M059J (cell line): Measurements from ENCODE around the gene WNK2. TPM values are rescaled to one million over a fixed set of nuclear protein-coding genes. Genes with fewer than 3 reads are reported as not detected.
"Not testable (repeated sequence)": the region's sequence is repeated elsewhere in the genome, so short reads cannot be mapped to it uniquely, and the experiment has no call there.

Source experiments
- DNase-seq: peaks from one replicate; pipeline ENCODE4 v3.0.0-alpha.2; 2012; ENCODE audit warnings: low read depth
- total RNA-seq: library from RNA; depleted of rRNA; stranded (reverse); fragments of >200 nt; shearing (Covaris generic); gene quantifications from 2 replicates; pipeline ENCODE4 v1.2.3, GENCODE V29; 2014

The WNK2 gene
- total RNA-seq, 1 experiment from 2014 or later, result 0.02 TPM

GRCh38 chr9:93332317-93332716, 148.4 kb downstream of the WNK2 start:
- DNase-seq, result no peak

GRCh38 chr9:93336720-93337119, 152.8 kb downstream of the WNK2 start:
- DNase-seq, result no peak

- not testable (repeated sequence) for DNase-seq
Observed at GRCh38 chr9:93338196-93338595, 154.3 kb downstream of the WNK2 start.

- no peak for DNase-seq
Observed at GRCh38 chr9:93340091-93340490, 156.2 kb downstream of the WNK2 start.

GRCh38 chr9:93341820-93342219, 157.9 kb downstream of the WNK2 start:
- not testable (repeated sequence) for DNase-seq

- DNase-seq, result peak; percentile 22
Observed at GRCh38 chr9:93342428-93342827, 158.5 kb downstream of the WNK2 start.

GRCh38 chr9:93343663-93344062, 159.7 kb downstream of the WNK2 start:
- no peak for DNase-seq

GRCh38 chr9:93345643-93346230, 161.8 kb downstream of the WNK2 start:
- no peak for DNase-seq

GRCh38 chr9:93346231-93347112, 162.5 kb downstream of the WNK2 start:
- no peak for DNase-seq

GRCh38 chr9:93347371-93347975, 163.5 kb downstream of the WNK2 start:
- DNase-seq, result not testable (repeated sequence)

GRCh38 chr9:93353413-93354310, 169.7 kb downstream of the WNK2 start:
- DNase-seq, result not testable (repeated sequence)

- peak; percentile 78 for DNase-seq
Observed at GRCh38 chr9:93354451-93354850, 170.5 kb downstream of the WNK2 start.

GRCh38 chr9:93355827-93356226, 171.9 kb downstream of the WNK2 start:
- DNase-seq, result no peak

- DNase-seq, result no peak
Observed at GRCh38 chr9:93357649-93358048, 173.7 kb downstream of the WNK2 start.

GRCh38 chr9:93359907-93360306, 176.0 kb downstream of the WNK2 start:
- DNase-seq, result not testable (repeated sequence)

GRCh38 chr9:93361995-93362394, 178.1 kb downstream of the WNK2 start:
- DNase-seq, result no peak

GRCh38 chr9:93364734-93365426, 180.9 kb downstream of the WNK2 start:
- DNase-seq, result no peak

GRCh38 chr9:93365427-93366118, 181.6 kb downstream of the WNK2 start:
- DNase-seq, result no peak

GRCh38 chr9:93366119-93366447, 182.1 kb downstream of the WNK2 start:
- no peak for DNase-seq

GRCh38 chr9:93366486-93366885, 182.5 kb downstream of the WNK2 start:
- not testable (repeated sequence) for DNase-seq

GRCh38 chr9:93368437-93368836, 184.5 kb downstream of the WNK2 start:
- DNase-seq, result no peak
